ENCODE results near the gene LSAMP. TPM values are rescaled to one million over a fixed set of nuclear protein-coding genes. Genes with fewer than 3 reads are reported as not detected.
A peak's percentile ranks its signal among the peaks of the same experiment; 100 is the strongest.

LSAMP gene
- total and polyA plus RNA-seq, 2 experiments from 2014 or later, result 2.0 to 2.9 TPM

- TF ChIP-seq ZNF331 (CRISPR knock-in tag; IDR thresholded peaks at IDR 0.05; ENCODE audit: low read depth) (no peak), POLR2AphosphoS5 (IDR thresholded peaks at IDR 0.05; ENCODE audit: low read depth) (no peak), NANOG (IDR thresholded peaks at IDR 0.05; ENCODE audit: borderline replicate concordance) (no peak)
Observed at GRCh38 chr3:116288485-116288884, 156.8 kb downstream of the LSAMP start (continued).

- Histone ChIP-seq H3K4me3 (no peak overlapping the region), H3K79me2 (replicated peaks; ENCODE audit: insufficient read depth) (no peaks in the 10 kb centered on the region), H3K27me3 (ENCODE audit: insufficient read depth) (no peaks in the 10 kb centered on the region), H2AFZ (no peak overlapping the region), H4K20me1 (replicated peaks; ENCODE audit: insufficient read depth) (no peaks in the 10 kb centered on the region), H3K9me2 (ENCODE audit: insufficient read depth) (no peaks in the 10 kb centered on the region), H3K4me1 (ENCODE audit: insufficient read depth) (peaks cover 10% of the 10 kb centered on the region), H3K36me3 (ENCODE audit: insufficient read depth) (no peaks in the 10 kb centered on the region), H3K4me2 (no peak overlapping the region), H3F3A (replicated peaks; ENCODE audit: low read depth) (no peaks in the 10 kb centered on the region), H3K27ac (ENCODE audit: low read depth) (no peak overlapping the region)
- Mint-ChIP-seq H3K4me3 (no peak overlapping the region), H3K27me3 (ENCODE audit: insufficient read depth, low read depth, poor library complexity) (peaks cover 2% of the 10 kb centered on the region), H3K36me3 (ENCODE audit: low read depth) (no peaks in the 10 kb centered on the region), H3K27ac (no peak overlapping the region), H3K4me1 (peaks cover 22% of the 10 kb centered on the region), H3K9me3 (no peaks in the 10 kb centered on the region)
- TF ChIP-seq NANOG (IDR thresholded peaks at IDR 0.05; ENCODE audit: borderline replicate concordance) (no peak), ZNF114 (CRISPR knock-in tag; IDR thresholded peaks at IDR 0.05) (no peak), ETS1 (IDR thresholded peaks at IDR 0.05) (no peak), POLR2AphosphoS5 (IDR thresholded peaks at IDR 0.05; ENCODE audit: low read depth) (no peak), ZNF462 (CRISPR knock-in tag; IDR thresholded peaks at IDR 0.05) (no peak), STAT1 (IDR thresholded peaks at IDR 0.05; ENCODE audit: unreplicated experiment) (no peak)
- ATAC-seq, result peak; percentile 64
- DNase-seq (ENCODE audit: low spot score), result peak; percentile 17
Observed at GRCh38 chr3:116285781-116286421, 159.4 kb downstream of the LSAMP start.
